AG09319 (cell line): ENCODE results near the gene NPIPB12.
"Not testable (repeated sequence)": the region's sequence is repeated elsewhere in the genome, so short reads cannot be mapped to it uniquely, and the experiment has no call there.

Experiments
- DNase-seq: peaks from one replicate; pipeline ENCODE4 v3.0.0-alpha.2; 2010; ENCODE audit warnings: low read depth; ENCODE audit errors: extremely low read depth

The NPIPB12 gene

DNA sequence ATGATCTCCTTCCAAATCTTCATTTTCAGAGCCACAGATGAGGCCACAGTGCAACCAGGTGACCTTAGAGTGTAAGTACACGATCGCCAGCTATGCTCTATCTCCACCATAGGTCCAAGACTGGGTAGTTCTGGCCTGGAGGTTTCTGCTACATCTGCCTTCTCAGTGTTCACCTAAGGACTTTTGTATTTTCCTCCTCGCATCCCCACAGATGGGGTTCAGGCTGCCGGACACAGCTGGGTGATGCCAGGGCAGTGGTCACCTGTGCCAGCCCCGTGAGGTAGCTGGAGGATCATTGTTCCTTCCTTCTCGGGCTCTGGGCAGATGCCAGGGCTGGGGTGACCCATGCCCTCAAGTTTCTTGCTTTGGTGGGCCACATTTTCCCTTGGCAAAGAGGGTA is at the start of gene NPIPB12:
Gene NPIPB12 (minus strand): TSS at position 101 of the 400 bp plus-strand sequence.
- not testable (repeated sequence) for DNase-seq

DNA sequence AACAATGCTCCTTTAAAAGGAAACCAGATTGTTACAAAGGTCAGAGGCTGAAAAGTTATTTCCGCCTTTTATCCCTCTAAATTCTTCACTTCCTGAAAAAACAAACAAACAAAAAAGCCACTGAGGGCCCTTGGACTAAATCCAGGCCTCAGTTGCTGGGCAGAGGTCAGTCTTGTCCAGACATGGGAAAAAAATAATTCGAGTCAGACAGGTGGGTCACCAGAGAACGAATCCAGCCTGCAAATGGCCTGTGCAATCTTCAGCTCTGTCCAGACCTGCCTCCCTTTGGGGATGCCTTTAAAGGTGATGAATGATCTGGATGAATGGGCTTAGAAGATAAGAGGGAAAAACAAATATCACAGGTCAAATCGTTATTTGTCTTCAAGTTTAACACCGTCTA is 15.3 kb upstream of the NPIPB12 start:
- not testable (repeated sequence) for DNase-seq

DNA sequence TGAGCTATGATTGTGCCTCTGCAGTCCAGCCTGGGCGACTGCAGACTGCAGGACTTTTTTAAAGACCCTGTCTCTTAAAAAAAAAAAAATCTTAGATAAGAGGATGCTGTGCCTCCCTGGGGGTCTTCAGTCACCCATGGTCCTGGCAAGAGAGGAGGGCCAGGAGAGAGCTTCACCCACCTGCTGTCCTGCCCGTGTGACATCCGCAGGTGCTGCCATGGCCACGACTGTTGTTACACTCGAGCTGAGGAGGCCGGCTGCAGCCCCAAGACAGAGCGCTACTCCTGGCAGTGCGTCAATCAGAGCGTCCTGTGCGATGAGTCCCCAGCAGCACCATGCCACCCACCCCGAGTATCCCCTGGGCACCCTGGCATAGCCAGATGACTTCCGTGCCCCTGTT is 23.9 kb downstream of the NPIPB12 start:
- DNase-seq: not testable (repeated sequence)

DNA sequence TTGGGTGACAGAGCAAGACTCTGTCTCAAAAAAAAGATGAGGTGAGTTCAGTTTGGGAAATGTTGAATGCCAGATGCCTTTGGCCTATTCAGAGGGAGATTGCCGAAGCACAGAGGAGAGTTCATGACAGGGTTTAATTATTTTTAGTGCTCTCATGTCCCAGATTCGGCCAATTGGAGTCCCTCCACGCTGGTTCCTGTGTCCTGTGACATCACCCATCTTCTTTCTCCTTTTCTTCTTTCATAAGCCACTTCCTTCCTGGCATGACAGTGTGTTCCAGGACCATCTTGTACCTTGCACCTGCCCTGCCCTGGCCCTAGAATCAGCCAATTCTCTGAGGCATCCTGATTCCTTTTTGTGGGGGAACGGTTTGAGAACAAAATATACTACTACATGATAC is 34.1 kb downstream of the NPIPB12 start:
- not testable (repeated sequence) for DNase-seq

DNA sequence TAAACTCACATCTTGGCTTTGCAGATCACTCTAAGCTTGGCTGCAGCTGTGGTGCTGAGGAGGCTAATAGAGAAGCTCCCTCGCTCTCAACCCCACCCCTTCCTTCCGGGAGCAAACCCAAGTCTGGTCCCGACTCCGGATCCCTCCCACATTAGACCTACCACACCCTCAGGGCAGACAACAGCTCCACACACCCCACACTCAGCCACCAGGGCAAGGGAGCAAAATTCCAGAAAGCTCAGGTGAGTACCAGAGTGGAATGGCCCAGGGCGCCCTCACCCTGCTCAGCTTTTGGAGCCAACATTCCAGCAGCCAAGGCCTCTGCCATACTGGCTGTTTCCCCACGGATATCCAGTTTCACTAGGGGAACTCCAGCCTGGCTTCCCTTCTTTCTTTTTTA is 36.5 kb downstream of the NPIPB12 start:
- not testable (repeated sequence) for DNase-seq

- not testable (repeated sequence) for DNase-seq
Observed at GRCh38 chr16:29467654-29468366, 38.4 kb downstream of the NPIPB12 start.

- DNase-seq: not testable (repeated sequence)
Observed at GRCh38 chr16:29466904-29467303, 39.3 kb downstream of the NPIPB12 start.

DNA sequence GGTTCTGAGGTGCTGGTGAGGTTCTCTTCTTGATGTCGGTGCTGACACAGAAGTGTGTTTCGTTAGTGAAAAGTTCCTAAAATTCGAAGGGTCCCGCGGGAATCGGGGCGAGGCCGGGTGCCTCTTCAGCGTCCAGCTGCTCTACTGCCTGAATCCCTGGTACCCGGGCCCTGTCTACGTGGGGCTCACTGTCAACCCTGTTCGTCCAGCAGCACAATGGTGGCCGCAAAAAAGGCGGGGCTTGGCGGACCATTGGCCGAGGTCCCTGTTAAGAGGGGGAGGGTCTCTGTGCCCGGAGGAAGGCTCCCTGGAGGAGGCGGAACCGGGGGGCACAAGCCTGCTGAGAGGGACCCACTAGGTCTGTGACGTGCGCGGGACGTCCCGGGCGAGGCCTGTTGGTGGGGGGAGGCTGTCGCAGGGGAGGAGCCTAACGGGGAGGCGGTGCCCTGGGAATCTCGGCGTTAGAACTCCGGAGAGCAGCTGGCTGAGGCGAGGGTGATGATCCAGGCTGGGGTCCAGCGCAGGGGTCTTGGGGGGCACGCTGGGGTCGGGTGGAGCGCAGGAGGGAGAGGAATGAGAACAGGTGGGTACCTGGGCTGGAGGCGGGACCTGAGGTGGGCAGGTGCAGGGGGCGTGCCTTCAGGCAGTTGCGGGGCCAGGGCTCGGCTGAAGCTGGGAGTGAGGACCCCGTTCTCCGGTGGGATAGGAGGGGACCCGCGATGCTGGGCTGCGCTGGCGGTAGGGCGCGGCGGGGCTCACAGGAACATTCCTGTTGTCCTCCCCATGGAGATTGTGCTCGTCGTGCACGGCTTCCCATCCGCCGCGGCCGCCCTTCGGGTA is 40.0 kb downstream of the NPIPB12 start:
- not testable (repeated sequence) for DNase-seq

DNA sequence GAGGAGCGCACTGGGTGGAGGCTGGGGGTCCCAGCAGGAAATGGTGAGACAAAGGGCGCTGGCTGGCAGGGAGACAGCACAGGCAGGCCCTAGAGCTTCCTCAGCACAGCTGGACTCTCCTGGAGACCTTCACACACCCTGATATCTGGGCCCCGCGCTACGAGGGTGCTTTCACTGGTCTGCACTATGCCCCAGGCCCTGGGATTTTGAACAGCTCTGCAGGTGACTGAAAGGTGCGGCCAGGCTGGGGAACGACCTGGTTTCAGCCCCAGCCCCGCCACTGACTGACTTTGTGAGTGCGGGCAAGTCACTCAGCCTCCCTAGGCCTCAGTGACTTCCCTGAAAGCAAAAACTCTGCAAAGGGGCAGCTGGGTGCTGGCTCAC is 45.6 kb downstream of the NPIPB12 start:
- not testable (repeated sequence) for DNase-seq

GRCh38 chr16:29459706-29460646 is 46.2 kb downstream of the NPIPB12 start, which contains the start of gene SULT1A4:
SULT1A4 (plus strand) TSS chr16:29459913; CDS start chr16:29461386, 1,473 bp downstream.
- DNase-seq: not testable (repeated sequence)

DNA sequence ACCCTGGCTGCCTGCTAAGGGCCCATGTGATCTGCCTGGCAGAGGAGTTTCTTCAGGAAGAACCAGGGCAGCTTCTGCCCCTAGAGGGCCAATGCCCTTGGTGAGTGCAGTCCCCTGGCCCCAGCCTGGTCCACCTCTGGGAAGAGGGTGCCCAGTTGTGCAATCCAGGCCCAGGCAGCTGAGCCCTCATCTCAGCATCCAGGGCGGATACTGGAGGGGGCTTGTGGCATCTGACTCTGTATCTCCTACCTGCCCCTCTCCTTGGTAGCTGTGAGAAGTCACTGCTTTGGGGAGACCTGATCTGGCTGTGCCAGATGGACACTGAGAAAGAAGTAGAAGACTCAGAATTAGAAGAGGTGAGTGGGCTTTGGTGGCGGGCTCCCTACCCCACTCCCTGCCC is 48.5 kb downstream of the NPIPB12 start:
- DNase-seq: not testable (repeated sequence)

- not testable (repeated sequence) for DNase-seq
Observed at GRCh38 chr16:29454828-29455227, 51.4 kb downstream of the NPIPB12 start.

GRCh38 chr16:29454269-29454668 is 51.9 kb downstream of the NPIPB12 start, which contains the start of the genes BOLA2 and SLX1B:
BOLA2 (minus strand) TSS chr16:29454351; CDS start chr16:29454253, 98 bp downstream.
SLX1B (plus strand) TSS chr16:29454533.
- DNase-seq: not testable (repeated sequence)

GRCh38 chr16:29453754-29454153 is 52.5 kb downstream of the NPIPB12 start:
- not testable (repeated sequence) for DNase-seq
